Fibroblast of lung (primary cell): ENCODE data around the gene GPR82. TPM values are rescaled to one million over a fixed set of nuclear protein-coding genes. Genes with fewer than 3 reads are reported as not detected.

Experiments used
- DNase-seq, 2 donors: peaks; one replicate each; pipeline versions ENCODE4 v3.0.0 to v3.0.0-alpha.2; 2010; ENCODE audit warnings: low read depth in 2 of 2
- H2AFZ ChIP-seq: 2 replicates; pipeline ENCODE4 v1.5.1; 2012; ENCODE audit warnings: low read length, control low read depth, inconsistent platforms
- H3K27ac ChIP-seq: 2 replicates; pipeline ENCODE4 v1.5.1; 2011; ENCODE audit warnings: low read length, control low read depth; ENCODE audit not compliant: insufficient read depth
- H3K27me3 ChIP-seq: 2 replicates; pipeline ENCODE4 v1.5.1; 2011; ENCODE audit warnings: mild to moderate bottlenecking, low read length; ENCODE audit not compliant: control insufficient read depth, insufficient read depth
- H3K36me3 ChIP-seq: 2 replicates; pipeline ENCODE4 v1.5.1; 2011; ENCODE audit warnings: low read length; ENCODE audit not compliant: control insufficient read depth, insufficient read depth
- H3K4me1 ChIP-seq: 2 replicates; pipeline ENCODE4 v1.5.1; 2011; ENCODE audit warnings: low read length; ENCODE audit not compliant: control insufficient read depth, insufficient read depth; ENCODE audit errors: extremely low read depth
- H3K4me2 ChIP-seq: 2 replicates; pipeline ENCODE4 v1.5.1; 2011; ENCODE audit warnings: low read length, control low read depth; ENCODE audit not compliant: insufficient read depth; ENCODE audit errors: extremely low read depth
- H3K4me3 ChIP-seq, 4 experiments: fragments of 200-600 bp in 1 of 4; sonication (generic) in 1 of 4; replicated peaks in 1 of 4; 2 replicates each; pipeline ENCODE4 v1.5.1; 2011 to 2016; ENCODE audit warnings: low read length in 4 of 4, low read depth in 3 of 4, mild to moderate bottlenecking in 3 of 4, control low read depth in 2 of 4, inconsistent platforms in 1 of 4, mixed read lengths in 1 of 4; ENCODE audit not compliant: insufficient read depth in 1 of 4; ENCODE audit errors: control extremely low read depth in 1 of 4
- H3K79me2 ChIP-seq: 2 replicates; pipeline ENCODE4 v1.5.1; 2012; ENCODE audit warnings: mild to moderate bottlenecking, low read length, inconsistent platforms; ENCODE audit not compliant: control insufficient read depth, insufficient read depth
- H3K9ac ChIP-seq: 2 replicates; pipeline ENCODE4 v1.5.1; 2011; ENCODE audit warnings: mild to moderate bottlenecking, low read length, control low read depth; ENCODE audit not compliant: insufficient read depth
- H3K9me3 ChIP-seq: 2 replicates; pipeline ENCODE4 v1.5.1; 2012; ENCODE audit warnings: low read depth, low read length; ENCODE audit not compliant: control insufficient read depth, insufficient read depth
- H4K20me1 ChIP-seq: 2 replicates; pipeline ENCODE4 v1.5.1; 2011; ENCODE audit warnings: low read length; ENCODE audit not compliant: control insufficient read depth, insufficient read depth; ENCODE audit errors: extremely low read depth
- EZH2 ChIP-seq: IDR thresholded peaks from 2 replicates; pipeline ENCODE4 v1.5.1; 2012; ENCODE audit warnings: low read length, control low read depth, mild to moderate bottlenecking; ENCODE audit errors: missing control alignments
- polyA plus RNA-seq, 2 donors: library from polyadenylated mRNA; depleted of rRNA in 1 of 2; stranded (reverse) in 1 of 2; unstranded in 1 of 2; fragments of >200 nt; gene quantifications; 2 replicates each; pipeline ENCODE4 v1.2.1, GENCODE V29; 2011 to 2012; ENCODE audit warnings: missing spikeins in 1 of 2
- total RNA-seq: library from RNA; depleted of rRNA; stranded (reverse); fragments of >200 nt; gene quantifications from 2 replicates; pipeline ENCODE4 v1.2.1, GENCODE V29; 2014
- TF ChIP-seq, protein P1 (sequence below), 2 donors: IDR thresholded peaks in 1 of 2; conservative IDR thresholded peaks in 1 of 2; 1 replicate in 1 of 2; 2 replicates in 1 of 2; pipeline ENCODE4 v1.5.1; 2011 to 2012; ENCODE audit warnings: low read length in 2 of 2, control low read depth in 1 of 2, inconsistent platforms in 1 of 2, low read depth in 1 of 2, mild to moderate bottlenecking in 1 of 2

The GPR82 gene
- total and polyA plus RNA-seq, 2 donors (not counting 1 experiment from before 2014, with no cell fraction given) = not detected

DNA sequence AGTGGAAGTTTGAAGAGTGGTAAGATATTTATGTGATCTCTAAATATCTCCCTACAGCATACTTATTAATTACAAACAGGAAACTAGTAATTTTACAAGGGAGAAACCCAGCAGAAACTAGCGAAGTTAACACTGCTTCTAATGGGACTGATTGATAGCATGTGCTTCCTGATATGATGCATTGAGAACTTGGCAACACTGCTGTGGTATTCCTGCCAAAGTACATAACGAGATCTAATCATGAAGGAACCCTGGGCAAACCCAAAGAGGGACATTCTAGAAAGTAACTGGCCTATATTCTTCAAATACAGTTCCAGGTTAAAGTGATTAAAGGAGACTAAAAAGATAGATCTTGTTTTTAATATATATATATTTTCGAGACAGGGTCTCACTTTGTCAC lies 39.8 kb upstream of the GPR82 start:
- H3K9me3 ChIP-seq = no peaks in the 10 kb centered on the region
- H3K79me2 ChIP-seq = no peaks in the 10 kb centered on the region
- no peaks in the 10 kb centered on the region for H4K20me1 ChIP-seq
- TF ChIP-seq, protein P1, sequence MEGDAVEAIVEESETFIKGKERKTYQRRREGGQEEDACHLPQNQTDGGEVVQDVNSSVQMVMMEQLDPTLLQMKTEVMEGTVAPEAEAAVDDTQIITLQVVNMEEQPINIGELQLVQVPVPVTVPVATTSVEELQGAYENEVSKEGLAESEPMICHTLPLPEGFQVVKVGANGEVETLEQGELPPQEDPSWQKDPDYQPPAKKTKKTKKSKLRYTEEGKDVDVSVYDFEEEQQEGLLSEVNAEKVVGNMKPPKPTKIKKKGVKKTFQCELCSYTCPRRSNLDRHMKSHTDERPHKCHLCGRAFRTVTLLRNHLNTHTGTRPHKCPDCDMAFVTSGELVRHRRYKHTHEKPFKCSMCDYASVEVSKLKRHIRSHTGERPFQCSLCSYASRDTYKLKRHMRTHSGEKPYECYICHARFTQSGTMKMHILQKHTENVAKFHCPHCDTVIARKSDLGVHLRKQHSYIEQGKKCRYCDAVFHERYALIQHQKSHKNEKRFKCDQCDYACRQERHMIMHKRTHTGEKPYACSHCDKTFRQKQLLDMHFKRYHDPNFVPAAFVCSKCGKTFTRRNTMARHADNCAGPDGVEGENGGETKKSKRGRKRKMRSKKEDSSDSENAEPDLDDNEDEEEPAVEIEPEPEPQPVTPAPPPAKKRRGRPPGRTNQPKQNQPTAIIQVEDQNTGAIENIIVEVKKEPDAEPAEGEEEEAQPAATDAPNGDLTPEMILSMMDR (conservative IDR thresholded peaks at IDR 0.05 in 1 of 2, IDR thresholded peaks at IDR 0.05 in 1 of 2; ENCODE audit: low read depth in 1 of 2, low read length in 2 of 2) = no peak
- TF ChIP-seq EZH2 = no peak
- no peak overlapping the region for H3K4me2 ChIP-seq
- no peak overlapping the region for H3K4me3 ChIP-seq
- no peak overlapping the region for H3K27ac ChIP-seq
- no peaks in the 10 kb centered on the region for H3K36me3 ChIP-seq
- no peaks in the 10 kb centered on the region for H3K4me1 ChIP-seq
- no peak overlapping the region for H3K9ac ChIP-seq
- H3K27me3 ChIP-seq = no peaks in the 10 kb centered on the region
- H2AFZ ChIP-seq = no peak overlapping the region
- peak; percentile 26 for DNase-seq

DNA sequence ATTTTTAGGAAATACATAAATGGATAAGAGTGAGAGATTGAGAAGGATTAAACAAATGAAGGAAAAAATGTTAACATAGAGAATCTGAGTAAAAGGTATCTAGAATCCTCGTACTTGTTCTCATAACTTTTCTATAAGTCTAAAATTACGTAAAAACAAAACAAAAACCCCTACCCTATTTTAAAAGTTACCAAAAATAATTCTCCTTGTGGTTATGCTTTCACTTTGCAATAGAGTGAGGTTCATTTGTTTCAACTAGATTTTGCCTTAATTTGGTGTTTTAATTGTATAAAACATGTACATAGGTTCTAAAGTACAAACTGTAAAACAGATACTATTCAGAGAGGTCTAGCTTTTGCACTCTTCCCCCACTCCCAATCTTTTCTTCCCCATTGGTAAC lies 39.0 kb upstream of the GPR82 start:
- Histone ChIP-seq H3K9ac (no peak overlapping the region), H3K4me2 (no peak overlapping the region)

DNA sequence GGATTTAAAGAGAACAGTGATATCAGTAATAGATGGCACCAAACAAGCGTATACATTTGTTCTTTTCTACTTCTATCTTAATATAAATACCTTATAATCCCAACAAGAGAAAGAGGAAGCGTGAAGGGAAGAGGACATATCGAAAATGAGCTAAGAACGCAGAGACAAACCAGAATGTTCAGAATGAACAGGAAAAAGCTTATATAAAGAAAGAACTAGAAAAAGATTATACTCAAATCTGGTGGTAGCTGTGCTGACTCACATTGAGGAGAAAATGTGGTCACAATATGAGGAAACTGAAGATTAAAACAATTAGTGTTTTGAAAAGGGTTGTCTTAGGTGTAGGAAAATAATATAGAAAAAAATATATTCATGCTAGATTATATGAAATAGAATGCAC lies 37.2 kb upstream of the GPR82 start:
- H3K27ac ChIP-seq = no peak overlapping the region
- H4K20me1 ChIP-seq = no peaks in the 10 kb centered on the region
- no peaks in the 10 kb centered on the region for H3K79me2 ChIP-seq
- H3K36me3 ChIP-seq = no peaks in the 10 kb centered on the region
- no peak for DNase-seq
- H3K4me2 ChIP-seq = no peak overlapping the region
- TF ChIP-seq, protein P1 (conservative IDR thresholded peaks at IDR 0.05 in 1 of 2, IDR thresholded peaks at IDR 0.05 in 1 of 2; ENCODE audit: low read depth in 1 of 2, low read length in 2 of 2) = no peak
- TF ChIP-seq EZH2 = no peak
- H3K9me3 ChIP-seq = no peaks in the 10 kb centered on the region
- no peak overlapping the region for H3K9ac ChIP-seq
- H3K4me1 ChIP-seq = no peaks in the 10 kb centered on the region
- no peak overlapping the region for H3K4me3 ChIP-seq
- no peak overlapping the region for H2AFZ ChIP-seq
- H3K27me3 ChIP-seq = no peaks in the 10 kb centered on the region

More for the DNA sequence above, 39.0 kb upstream of the GPR82 start:
- H3K27ac ChIP-seq = no peak overlapping the region
- no peaks in the 10 kb centered on the region for H3K36me3 ChIP-seq
- no peak overlapping the region for H3K4me3 ChIP-seq
- H3K4me1 ChIP-seq = no peaks in the 10 kb centered on the region
- H3K9me3 ChIP-seq = no peaks in the 10 kb centered on the region
- no peaks in the 10 kb centered on the region for H3K27me3 ChIP-seq
- H3K79me2 ChIP-seq = no peaks in the 10 kb centered on the region
- no peak overlapping the region for H2AFZ ChIP-seq
- TF ChIP-seq, protein P1 (conservative IDR thresholded peaks at IDR 0.05 in 1 of 2, IDR thresholded peaks at IDR 0.05 in 1 of 2; ENCODE audit: low read depth in 1 of 2, low read length in 2 of 2) = no peak
- no peak for TF ChIP-seq EZH2
- no peak for DNase-seq
- H4K20me1 ChIP-seq = no peaks in the 10 kb centered on the region
